Amniotic epithelial cell (primary cell): Measurements from ENCODE around the gene CLDN25.
"Not testable (repeated sequence)": the region's sequence is repeated elsewhere in the genome, so short reads cannot be mapped to it uniquely, and the experiment has no call there.

ENCODE experiments used
- DNase-seq: peaks from one replicate; pipeline ENCODE4 v3.0.0-alpha.2; 2010; ENCODE audit warnings: low read depth

CLDN25 gene

GRCh38 chr11:113779496-113779895 is at the start of gene CLDN25:
CLDN25 (plus strand) TSS chr11:113779796; CDS start chr11:113779796, 0 bp downstream.
- DNase-seq, result no peak

- peak; percentile 74 for DNase-seq
These were observed 48.5 kb upstream of the CLDN25 start for GRCh38 chr11:113730887-113731726.

GRCh38 chr11:113732092-113732491 is 47.5 kb upstream of the CLDN25 start:
- DNase-seq, result peak; percentile 68

GRCh38 chr11:113736323-113736722 is 43.3 kb upstream of the CLDN25 start:
- DNase-seq, result peak; percentile 10

DNA sequence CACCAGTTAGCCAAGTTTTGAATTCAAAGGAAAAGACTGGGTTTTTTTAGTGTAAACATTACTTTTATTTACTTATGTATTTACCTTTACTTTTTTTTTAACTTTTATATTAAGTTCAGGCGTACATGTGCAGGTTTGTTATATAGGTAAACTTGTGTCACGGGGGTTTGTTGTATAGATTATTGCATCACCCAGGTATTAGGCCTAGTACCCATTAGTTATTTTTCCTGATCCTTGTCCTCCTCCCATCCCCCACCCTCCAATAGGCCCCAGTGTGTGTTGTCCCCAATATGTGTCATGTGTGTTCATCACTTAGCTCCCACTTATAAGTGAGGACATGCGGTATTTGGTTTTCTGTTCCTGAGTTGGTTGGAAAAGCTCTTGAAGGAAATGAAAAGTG is 26.7 kb upstream of the CLDN25 start:
- no peak for DNase-seq

DNA sequence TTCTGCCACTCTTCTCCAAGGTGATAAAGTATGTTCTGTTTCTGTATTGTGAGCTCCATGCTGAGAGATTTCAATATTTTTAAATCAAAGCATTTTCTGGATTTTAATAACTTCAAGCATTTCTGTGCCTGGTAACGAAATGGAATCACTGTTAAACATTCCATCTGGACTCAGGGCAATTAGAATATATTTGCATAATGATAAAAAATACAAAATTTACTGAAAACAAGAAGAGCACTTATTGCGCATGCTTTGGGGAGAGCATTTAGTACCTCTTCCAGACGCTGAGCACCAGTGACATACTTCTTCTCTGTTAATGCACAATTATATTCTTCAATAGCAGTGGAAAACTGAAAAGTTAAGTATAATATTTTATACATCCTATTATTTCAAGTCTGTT is 19.4 kb upstream of the CLDN25 start:
- no peak for DNase-seq

DNA sequence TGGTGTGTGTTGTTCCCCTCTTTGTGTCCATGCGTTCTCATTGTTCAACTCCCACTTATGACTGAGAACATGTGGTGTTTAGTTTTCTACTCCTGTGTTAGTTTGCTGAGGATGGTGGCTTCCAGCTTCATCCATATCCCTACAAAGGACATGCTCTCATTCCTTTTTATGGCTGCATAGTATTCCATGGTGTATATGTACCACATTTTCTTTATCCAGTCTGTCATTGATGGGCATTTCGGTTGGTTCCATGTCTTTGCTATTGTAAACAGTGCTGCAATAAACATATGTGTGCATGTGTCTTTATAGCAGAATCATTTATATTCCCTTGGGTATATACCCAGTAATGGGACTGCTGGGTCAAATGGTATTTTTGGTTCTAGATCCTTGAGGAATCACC is 16.6 kb upstream of the CLDN25 start:
- not testable (repeated sequence) for DNase-seq

GRCh38 chr11:113764527-113765219 is 14.9 kb upstream of the CLDN25 start:
- DNase-seq, result no peak

- no peak for DNase-seq
These were observed 7.6 kb upstream of the CLDN25 start for GRCh38 chr11:113771964-113772363.

GRCh38 chr11:113773092-113773415 is 6.5 kb upstream of the CLDN25 start:
- peak; percentile 19 for DNase-seq

DNA sequence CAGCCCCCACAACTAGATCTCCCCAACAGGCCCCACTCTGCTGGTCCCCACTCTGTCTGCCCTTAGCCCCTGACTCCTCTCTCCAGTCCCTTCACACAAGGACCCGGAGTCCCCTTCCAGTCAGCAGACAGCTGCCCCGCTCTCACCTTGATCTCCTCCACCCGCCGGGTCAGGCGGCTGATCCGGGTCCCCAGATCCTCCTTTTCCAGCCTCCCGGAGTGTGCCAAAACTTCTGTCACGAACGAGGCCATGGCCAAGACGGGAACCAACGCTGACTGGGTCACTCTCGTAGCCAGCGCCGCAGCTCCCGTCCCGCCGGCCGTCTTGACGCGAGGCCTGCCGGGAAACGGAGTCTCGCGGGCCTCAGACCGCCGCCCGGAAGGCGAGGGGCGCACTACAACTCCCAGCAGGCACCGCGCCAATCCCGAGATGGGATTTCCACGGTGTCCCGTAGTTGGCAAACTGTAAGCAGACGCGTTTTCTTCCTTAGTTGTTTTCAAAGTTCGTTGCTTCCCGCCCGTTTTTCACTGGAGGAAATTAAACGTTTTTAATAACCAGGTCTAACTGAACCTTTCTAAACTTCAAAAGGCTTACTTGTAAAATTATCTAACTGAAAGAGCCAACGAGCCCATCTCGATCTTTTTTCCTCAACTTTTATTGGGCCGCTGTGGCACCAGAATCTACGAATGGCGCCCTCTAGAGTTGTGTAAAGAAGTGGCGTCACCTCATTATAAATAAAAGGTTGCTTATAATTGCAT is 6.0 kb upstream of the CLDN25 start, which contains the start of gene ZW10:
Gene ZW10, minus strand, starts transcription at position 277 of the 758 bp plus-strand sequence. Its CDS starts 26 bp downstream, at position 251.
- DNase-seq, result peak; percentile 94

DNA sequence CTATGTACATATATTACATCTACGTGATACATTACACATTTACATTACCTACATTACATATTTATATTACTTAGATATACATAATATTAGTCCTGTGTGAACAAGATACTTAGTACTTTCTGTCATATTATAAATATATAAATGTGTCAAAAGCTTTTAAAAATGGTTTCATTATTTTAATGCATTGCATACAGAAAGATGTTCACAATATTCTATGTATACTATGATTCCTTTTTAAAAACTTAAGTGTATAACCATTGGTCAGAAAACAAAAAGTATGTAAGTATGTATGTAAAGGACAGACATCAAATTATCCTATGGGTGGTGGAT is 5.5 kb upstream of the CLDN25 start:
- DNase-seq, result no peak

GRCh38 chr11:113778111-113778910 is 1.3 kb upstream of the CLDN25 start:
- peak; percentile 3 for DNase-seq

GRCh38 chr11:113781682-113782081 is 2.1 kb downstream of the CLDN25 start:
- no peak for DNase-seq

DNA sequence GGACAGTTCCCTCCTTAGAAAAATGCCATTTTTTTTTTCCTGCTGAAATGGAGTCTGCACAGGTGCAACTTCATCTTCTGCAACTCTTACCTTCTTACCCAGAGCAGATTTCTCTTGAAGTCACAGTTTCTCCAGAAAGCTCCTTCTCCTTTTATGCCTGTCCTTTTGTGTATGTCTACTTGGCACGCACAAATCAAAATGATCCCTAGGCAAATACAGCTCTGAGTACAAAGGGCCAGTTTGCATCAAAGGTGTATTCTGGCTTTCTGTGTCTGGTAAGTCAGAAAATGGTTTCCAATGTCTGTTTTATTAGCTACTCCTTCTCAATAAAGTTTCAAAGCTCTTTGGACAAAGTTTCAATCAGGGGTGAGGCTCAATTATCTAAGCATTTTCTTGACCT is 2.5 kb downstream of the CLDN25 start:
- no peak for DNase-seq

GRCh38 chr11:113789016-113789415 is 9.4 kb downstream of the CLDN25 start:
- DNase-seq, result not testable (repeated sequence)

GRCh38 chr11:113789675-113790320 is 10.2 kb downstream of the CLDN25 start:
- no peak for DNase-seq

- DNase-seq, result peak; percentile 37
These were observed 17.2 kb downstream of the CLDN25 start for GRCh38 chr11:113796663-113797259.

GRCh38 chr11:113802621-113803020 is 23.0 kb downstream of the CLDN25 start:
- no peak for DNase-seq

GRCh38 chr11:113805640-113806039 is 26.0 kb downstream of the CLDN25 start:
- DNase-seq, result no peak

DNA sequence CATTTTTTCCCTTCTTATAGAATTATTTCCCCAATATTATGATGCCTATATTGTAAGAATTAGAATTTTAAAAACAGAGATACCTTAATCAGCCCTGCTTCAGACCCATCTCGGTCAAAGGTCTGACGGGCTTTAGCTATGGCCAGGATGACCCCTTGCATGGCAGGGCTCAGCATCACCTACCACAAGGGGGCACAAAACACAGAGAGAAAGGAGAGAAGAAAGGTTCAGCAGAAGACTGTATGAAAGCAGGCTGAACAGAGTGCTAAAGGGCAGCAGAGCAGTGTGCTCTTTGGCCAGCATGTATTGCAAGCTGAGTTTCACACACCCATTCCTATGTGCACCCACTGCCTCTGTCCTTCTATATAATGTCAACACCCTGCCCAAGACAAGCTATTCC is 26.8 kb downstream of the CLDN25 start:
- peak; percentile 37 for DNase-seq
